Middle frontal gyrus (tissue), 1 donor: ENCODE results near the gene HEPHL1.

Experiments
- DNase-seq: peaks from one replicate; pipeline ENCODE4 v3.0.0-alpha.2; 2015; ENCODE audit warnings: low spot score; ENCODE audit errors: extremely low spot score

HEPHL1 gene

GRCh38 chr11:94129512-94130297 is 108.6 kb downstream of the HEPHL1 start:
- no peak for DNase-seq

- no peak for DNase-seq
Measured at GRCh38 chr11:94130298-94131046, 109.3 kb downstream of the HEPHL1 start.

- DNase-seq = no peak
Measured at GRCh38 chr11:94131047-94131717, 110.0 kb downstream of the HEPHL1 start.

GRCh38 chr11:94131718-94132115 is 110.6 kb downstream of the HEPHL1 start:
- DNase-seq = no peak

GRCh38 chr11:94132152-94132558 is 111.0 kb downstream of the HEPHL1 start:
- no peak for DNase-seq

- DNase-seq = no peak
Measured at GRCh38 chr11:94132823-94133408, 111.8 kb downstream of the HEPHL1 start.

GRCh38 chr11:94133752-94134151 is 112.6 kb downstream of the HEPHL1 start:
- DNase-seq = no peak

GRCh38 chr11:94134651-94135512 is 113.7 kb downstream of the HEPHL1 start:
- no peak for DNase-seq

GRCh38 chr11:94139416-94139815 is 118.3 kb downstream of the HEPHL1 start:
- DNase-seq = no peak

- DNase-seq = no peak
Measured at GRCh38 chr11:94140154-94140655, 119.1 kb downstream of the HEPHL1 start.

GRCh38 chr11:94141511-94142307 is 120.6 kb downstream of the HEPHL1 start:
- DNase-seq = no peak

- DNase-seq = no peak
Measured at GRCh38 chr11:94142308-94143281, 121.4 kb downstream of the HEPHL1 start.

GRCh38 chr11:94144216-94144615 is 123.1 kb downstream of the HEPHL1 start:
- no peak for DNase-seq

- DNase-seq = no peak
Measured at GRCh38 chr11:94144664-94145063, 123.5 kb downstream of the HEPHL1 start.

- no peak for DNase-seq
Measured at GRCh38 chr11:94145431-94145830, 124.3 kb downstream of the HEPHL1 start.

- no peak for DNase-seq
Measured at GRCh38 chr11:94145916-94146315, 124.8 kb downstream of the HEPHL1 start.

- DNase-seq = no peak
Measured at GRCh38 chr11:94147433-94147845, 126.3 kb downstream of the HEPHL1 start.

GRCh38 chr11:94148189-94148588 is 127.0 kb downstream of the HEPHL1 start:
- no peak for DNase-seq
